Adipose tissue (tissue), 3 donors: ENCODE data around the gene MSANTD4. TPM values are rescaled to one million over a fixed set of nuclear protein-coding genes. Genes with fewer than 3 reads are reported as not detected.

Source experiments
- polyA plus RNA-seq, 3 donors: library from polyadenylated mRNA; stranded (reverse); fragments of 200-250 nt; gene quantifications; one replicate each; pipeline ENCODE4 v1.2.3, GENCODE V29; 2013
- donor health status: healthy with polysubstance abuse.
- donor health status: Bipolar disorder and iron deficiency.
- donor health status: healthy.

MSANTD4 gene
- polyA plus RNA-seq, 3 donors = 3.5 to 12.9 (median 4.6) TPM

Other genes starting within 250 kb of the MSANTD4 start
- 1 to 10 TPM; 1.4 to 2.0 (median 1.7) TPM for gene KBTBD3, start 55.1 kb upstream of the MSANTD4 start, polyA plus RNA-seq
- gene AASDHPPT, start 55.4 kb upstream of the MSANTD4 start, polyA plus RNA-seq = 10 to 100 TPM; 12.5 to 13.6 (median 13.5) TPM